GM19438 (cell line): ENCODE measurements around the gene CCSAP.
"Not testable (repeated sequence)": the region's sequence is repeated elsewhere in the genome, so short reads cannot be mapped to it uniquely, and the experiment has no call there.

Source experiments
- ATAC-seq: cut with Tn5 transposase; IDR thresholded peaks from one replicate; pipeline ENCODE4 v1.9.1; 2021; ENCODE audit warnings: low read depth; ENCODE audit not compliant: unreplicated experiment

The CCSAP gene, protein sequence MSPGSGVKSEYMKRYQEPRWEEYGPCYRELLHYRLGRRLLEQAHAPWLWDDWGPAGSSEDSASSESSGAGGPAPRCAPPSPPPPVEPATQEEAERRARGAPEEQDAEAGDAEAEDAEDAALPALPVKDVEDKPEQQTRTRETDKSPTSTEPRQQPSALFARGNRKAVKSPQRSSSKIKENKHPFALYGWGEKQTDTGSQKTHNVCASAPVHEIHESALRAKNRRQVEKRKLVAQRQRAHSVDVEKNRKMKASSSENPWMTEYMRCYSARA

DNA sequence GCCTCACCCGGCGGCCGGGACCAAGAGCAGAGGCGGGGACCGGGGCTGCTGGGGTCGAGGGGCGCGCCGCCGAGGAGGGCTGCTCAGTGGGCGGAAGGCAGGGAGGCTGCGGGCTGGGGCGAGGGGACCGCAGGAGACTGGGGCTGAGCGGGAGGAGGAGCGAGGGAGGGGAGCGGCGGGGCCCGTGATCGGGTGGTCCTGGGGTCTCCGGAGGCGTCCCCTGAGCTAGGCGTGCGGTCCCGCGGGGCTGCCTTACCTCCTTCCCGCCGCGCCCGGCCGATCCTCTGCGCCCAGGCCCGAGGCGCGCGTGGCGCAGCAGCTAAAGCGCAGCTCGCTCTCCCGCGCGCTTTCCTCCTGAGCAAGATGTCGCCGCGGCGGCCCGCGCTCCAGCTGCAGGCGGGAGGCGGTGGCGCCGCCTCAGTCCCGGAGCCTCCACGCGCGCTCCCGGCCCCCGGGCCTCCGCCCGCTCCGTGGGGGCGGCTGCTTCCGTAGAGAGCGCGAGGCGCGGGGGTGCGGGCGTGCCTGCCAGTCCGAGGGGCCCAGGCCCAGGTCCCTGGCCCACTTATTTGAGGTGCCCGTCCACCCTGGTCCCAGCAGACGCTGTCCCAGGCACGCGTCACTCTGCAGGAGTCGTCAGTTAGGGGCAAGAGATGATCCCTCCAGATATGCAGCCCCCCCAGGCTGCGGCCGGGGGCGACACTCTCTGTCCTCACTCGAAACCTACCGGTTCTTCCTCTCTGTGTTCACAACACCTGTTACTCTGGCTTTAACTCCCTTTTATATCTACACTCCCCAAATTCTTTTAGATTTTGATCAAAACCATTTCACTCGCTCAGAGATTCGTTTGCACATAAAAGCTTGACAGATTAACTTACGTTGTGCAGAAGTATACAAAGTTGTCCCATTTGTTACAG, at the start of gene CCSAP:
TSS of gene CCSAP (minus strand) at position 392 of the 914 bp plus-strand sequence. CDS start 582 bp downstream, outside the sequence.
- peak; percentile 37 for ATAC-seq

DNA sequence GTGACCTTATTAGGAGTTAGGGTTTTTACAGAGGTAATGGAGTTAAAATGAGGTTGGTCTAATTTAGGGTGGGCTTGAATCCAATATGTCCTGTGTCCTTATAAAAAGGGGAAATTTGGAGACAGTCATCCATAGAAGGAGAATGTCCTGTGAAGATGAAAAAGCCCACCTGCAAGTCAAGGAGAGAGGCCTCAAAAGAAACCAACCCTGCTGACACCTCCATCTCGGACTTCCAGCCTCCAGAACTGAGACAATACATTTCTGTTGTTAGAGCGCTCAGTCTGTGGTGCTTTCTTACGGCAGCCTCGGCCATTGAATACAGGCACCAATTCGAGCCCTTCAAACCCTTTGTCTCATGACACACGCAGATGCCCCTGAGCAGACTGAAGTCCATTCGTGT, 47.3 kb upstream of the CCSAP start:
- ATAC-seq = no peak

DNA sequence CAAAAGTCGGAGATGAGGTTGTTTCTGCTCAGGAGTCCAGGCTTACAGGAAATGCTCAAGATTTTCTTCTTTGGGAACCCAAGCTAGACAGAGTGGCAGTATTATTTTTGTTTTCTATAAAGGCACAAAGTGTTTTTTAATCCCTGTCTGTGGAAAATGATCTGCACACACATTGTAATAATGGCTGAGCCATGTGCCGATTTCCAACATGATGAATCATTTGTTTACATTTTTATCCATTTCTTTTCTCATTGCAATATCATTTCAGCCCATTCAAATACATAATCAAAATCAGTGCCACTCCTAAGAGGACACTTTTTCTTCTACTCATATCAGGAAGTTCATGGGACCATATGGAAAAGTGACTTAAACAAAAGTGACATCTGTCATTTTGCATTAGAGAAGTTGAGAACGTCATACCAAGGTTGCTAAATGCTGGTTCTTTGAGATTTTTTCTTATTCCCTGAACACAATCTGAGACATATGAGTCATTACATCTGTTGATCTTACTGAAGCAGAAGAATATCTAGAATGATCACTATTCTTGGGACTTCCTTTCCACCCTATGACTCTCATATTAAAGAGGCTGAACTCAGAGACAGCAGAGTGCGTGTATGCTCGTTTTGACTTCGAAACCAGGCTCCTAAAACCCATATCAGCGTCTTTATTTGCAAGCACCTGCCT, 46.2 kb upstream of the CCSAP start:
- ATAC-seq = no peak

DNA sequence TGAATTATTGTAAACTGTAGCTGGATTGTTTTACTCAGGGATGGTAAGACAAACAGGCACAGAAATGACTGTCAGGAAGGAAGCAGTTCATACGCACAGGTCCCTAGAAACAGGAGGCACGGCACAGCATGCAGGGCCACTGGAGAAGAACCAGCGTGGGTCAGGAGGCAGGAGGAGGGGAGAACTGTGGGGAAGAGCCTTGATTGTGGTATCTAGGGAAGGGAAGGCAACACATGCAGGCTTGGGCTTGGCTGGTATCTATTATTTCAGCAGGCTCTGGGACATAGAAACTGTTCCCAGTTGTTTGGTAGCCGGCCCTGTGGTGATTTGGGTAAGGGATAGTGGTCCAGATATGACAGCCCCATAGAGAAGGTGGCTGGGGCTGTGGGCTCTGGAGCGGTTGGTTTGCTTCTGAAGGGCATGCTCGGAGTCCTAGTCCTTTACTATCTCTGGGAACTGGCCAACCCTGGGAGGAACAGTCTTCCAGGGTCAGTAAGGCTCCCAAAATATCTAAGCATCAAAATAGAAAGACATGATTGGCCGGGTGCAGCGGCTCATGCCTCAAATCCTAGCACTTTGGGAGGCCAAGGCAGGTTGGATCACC, 43.1 kb upstream of the CCSAP start:
- ATAC-seq = no peak

DNA sequence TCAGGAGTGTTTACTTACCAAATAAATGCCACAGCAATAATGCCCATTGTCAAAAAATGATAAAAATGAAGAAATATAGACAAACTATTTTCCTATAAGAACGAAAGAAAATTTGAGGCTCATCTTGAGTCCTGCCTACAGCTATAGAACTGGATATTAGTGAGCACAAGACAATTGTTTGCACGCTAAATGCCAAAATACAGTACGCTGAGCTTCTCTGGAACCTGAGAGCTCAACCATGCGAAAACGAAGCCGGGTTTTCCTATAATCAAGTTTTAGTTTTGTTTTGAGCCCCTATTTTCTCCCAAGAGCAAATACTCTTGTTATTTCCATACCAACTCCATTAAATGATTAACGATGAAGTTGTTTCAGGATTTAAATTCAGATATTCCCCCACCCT, 42.0 kb upstream of the CCSAP start:
- no peak for ATAC-seq

DNA sequence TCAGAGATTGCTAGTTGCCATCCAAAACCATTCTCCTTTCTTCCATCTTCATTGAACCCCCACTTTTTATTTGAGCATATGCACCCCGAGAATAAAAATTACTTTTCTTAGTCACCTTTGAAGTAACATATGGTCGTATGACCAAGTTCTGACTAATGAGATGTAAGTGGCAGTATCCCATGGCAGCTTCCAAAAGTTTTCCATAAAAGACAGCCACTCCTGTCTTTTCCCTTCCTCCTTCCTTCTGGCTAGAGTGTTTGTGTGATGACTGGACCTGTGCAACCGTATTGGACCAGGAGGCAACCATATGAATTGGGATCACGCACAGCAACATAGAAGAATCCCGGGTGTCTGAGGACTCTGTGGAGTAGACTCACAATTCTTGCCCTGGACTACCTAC, 41.1 kb upstream of the CCSAP start:
- no peak for ATAC-seq

DNA sequence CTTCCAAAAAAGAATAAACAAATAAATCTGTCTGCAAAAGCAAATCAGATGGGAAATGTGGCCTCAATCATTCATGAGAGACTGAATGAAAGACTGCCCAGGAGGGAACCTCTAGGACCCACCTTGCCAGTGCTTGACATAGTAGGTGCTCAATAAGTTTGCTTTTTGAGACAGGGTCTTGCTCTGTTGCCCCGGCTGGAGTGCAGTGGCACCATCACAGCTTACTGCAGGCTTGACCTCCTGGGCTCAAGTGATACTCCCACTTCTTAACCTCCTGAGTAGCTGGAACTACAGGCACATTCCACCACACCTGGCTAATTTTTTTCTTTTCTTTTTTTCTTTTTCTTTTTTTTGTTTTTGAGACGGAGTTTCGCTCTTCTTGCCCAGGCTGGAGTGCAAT, 40.3 kb upstream of the CCSAP start:
- ATAC-seq = no peak

DNA sequence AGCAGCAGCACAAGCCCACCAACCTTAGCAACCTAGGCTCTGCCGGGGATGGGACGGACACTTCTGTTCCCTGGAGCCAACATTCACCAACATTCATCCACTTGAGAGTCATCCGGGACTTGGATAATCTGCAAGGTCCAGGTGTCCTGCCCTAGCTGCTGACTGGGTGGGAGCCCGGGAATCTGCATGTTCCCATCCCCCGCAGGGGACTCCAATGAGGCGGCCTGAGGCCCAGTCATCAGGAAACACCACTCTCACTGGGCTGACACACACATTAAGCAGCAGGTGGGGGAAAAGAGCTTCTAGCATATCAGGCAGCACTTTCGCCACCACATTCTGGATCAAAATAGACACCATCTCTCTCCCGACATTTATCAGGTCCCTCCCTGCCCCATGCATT, 38.4 kb upstream of the CCSAP start:
- ATAC-seq = no peak

DNA sequence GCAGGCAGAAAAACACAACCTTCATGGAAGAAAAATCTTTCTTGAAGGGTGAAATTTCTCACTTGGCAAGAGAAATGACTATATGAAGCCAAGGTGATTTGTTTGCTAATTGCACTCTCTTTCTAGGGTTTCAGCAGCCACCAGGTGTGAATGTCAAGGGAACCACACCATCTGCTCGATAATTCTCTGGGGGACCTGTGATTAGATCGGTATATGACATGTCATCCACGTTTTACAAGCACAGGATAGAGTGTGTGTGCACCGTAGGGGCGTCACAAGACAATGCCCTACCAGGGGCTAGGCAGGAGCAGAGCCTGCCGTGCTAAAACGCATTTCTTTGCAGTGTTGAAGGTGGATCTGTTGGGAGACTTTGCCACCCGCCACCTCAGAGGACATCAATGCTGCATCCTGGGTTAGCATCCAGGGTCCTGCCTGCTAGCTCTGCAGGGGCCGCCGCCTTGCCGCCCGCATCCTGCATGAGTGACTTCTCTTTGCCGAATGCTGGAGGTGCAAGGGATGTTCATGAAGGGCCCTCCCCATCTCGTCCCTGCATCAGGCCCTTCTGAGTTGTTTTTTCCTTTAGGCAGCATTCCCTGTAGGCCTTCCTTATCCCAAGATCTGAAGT, 37.8 kb upstream of the CCSAP start:
- ATAC-seq = no peak

DNA sequence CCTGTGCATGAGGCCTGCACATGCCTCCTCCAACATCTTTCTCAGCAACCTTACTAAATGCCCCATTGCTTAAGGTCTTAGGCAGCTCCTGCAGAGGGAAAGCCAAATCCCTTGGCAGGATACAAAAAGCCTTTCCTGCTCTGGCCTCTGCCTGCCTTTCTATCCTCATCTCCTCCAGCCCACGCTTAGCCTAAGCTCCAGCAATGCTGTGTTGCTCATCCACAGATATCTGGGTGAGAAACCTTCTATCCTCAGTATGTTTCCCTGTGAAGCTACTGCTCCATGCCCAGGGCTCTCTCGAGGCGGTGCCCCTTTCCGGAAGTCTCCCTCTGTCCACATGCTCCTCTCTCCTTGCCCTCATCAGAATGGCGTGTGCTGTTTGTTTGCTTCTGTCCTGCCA, 37.0 kb upstream of the CCSAP start:
- no peak for ATAC-seq

DNA sequence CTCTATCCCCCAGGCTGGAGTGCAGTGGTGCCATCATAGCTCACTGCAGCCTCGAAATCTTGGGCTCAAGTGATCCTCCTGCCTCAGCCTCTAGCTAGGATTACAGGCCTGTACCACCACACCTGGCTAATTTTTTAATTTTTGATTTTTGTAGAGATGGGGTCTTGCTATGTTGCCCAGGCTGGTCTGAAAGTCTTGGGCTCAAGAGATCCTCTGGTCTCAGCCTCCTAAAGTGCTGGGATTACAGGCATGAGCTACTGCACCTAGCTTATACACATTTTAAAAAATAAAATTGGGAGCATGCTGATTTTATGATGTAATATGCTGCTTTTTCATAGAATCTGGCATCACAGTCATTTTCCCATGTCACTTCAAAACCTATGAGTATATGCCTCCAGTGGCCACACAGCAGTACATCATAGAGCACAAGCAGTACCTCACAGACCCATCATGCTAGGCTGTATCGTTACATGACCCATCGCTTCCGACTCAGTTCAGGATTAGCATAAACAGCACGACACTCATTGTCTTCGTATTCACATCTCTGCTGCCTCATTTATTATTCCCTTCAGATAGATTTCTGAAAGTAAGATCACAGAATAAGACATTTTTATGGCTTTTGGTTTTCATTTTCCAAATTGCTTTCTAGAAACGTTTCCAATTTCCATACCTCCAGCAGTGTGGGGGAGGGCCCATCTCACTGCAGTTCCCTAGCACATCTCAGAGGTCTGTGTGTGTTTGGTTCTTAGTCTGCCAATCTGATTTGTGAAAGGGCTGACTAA, 35.9 kb upstream of the CCSAP start:
- ATAC-seq = no peak

DNA sequence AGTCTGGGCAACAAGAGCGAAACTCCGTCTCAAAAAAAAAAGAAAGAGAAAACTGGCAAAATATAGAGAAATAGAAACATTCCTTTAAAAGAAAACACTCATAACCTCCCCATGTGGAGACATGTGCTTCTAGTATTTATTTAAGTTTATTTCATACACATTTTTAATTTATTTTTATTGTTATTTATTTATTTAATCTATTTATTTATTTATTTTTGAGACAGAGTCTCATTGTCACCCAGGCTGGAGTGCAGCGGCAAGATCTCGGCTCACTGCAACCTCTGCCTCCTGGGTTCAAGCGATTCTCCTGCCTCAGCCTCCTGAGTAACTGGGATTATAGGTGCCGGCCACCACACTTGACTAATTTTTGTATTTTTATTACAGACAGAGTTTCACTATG, 35.2 kb upstream of the CCSAP start:
- not testable (repeated sequence) for ATAC-seq

DNA sequence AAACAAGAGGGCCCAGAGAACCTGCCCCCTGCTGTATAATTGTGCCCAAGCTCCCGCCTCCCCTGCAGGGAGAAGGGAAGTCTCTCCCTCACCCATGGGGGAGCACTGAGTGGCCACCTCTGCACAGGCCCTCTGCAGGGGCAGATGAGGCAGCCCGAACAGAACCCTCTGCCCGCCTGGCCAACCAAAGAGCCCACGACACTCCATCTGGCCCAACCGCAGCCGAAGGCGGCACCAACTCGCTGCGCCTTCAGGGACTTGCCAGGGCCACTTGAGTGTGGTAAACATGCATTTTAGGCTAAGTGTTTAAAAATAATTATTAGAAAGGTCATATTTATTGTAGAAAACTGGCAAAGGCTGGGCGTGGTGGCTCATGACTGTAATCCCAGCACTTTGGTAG, 34.6 kb upstream of the CCSAP start:
- no peak for ATAC-seq

DNA sequence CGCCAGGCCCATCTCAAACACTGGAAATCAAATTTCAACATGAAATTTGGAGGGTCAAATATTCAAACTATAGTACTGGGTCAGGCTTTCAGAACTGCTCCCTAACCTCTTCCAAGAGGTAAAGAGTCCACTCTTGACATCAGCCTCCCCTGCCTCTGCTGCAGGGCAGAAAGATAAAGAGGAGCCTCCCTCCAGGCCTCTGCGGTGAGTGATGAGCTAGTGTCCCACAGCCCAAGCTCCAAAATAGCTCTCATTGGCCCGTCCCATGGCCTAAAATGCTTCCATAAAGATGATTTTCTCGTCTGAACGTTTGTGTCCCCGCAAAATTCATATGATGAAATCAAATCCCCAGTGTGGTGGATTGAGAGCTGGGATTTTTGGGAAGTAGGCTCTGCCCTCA, 33.7 kb upstream of the CCSAP start:
- ATAC-seq = no peak

DNA sequence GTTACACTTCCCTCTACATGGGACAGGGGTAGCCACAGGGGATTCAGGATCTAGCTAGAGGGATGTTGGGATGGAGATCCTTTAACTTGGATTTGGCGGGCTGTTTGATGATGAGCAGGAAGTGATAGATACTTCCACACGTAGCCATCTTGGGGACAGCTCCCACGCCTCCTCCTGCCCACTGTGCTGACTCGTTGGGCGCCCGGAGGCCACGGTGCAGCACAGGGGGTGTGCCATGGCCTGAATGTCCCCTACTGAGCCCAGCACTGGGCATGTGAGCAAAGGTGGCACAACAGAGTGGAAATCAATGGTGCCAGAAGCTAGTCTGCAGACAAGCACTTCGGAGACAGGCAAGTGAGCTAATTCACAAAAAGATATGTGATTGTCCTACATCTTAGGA, 31.6 kb upstream of the CCSAP start:
- no peak for ATAC-seq

DNA sequence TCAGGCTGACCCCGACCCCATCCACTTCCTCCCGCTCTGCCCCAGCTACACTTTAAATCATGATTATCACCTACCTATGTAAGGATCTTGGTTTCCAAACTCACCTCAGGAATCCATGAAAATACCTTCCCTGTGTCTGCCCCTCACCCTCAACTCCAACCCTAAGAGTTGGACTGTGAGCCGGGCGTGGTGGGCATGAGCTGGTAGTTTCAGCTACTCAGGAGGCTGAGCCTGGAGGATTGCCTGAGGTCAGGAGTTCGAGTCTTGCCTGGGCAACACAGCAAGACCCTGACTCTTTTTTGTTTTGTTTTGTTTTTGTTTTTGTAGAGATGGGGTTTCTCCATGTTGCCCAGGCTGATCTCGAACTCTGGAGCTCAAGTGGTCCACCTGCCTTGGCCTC, 30.5 kb upstream of the CCSAP start:
- no peak for ATAC-seq

DNA sequence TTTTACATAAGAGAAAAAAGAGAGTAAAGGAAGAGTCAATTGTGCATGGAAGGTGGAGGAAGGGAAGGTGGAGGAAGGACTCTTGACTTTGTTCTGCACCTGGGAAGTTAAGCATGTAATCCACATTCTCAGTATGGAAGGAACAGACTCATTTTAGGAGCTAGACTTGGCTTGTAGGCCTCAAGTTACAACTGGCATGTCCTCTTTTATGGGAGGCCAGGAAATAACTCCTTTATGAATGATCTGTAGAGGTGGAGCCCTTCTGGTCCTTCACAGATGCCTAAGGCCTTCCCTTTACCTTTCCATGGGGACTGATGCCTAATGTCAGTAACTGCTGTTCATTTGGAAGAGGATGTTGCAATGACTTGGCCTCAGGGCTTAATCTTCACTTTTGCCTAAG, 29.4 kb upstream of the CCSAP start:
- no peak for ATAC-seq

DNA sequence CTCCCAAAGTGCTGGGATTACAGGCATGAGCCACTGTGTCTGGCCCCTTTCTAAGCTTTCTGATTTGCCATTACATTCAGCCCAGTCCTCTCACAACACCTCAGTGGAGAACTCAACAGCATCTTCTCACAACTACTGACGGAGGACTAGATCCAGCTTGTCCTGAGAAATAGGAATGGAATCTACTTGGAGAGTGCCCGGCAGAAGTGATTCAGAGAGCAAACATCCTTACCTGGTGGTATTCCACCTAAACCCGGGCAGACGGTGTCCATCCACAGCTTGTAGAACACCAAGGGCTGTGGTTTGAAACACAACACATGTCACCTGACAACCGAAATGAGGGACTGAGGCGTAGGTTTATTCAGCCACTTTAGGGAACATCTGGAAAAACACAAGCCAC, 28.8 kb upstream of the CCSAP start:
- no peak for ATAC-seq

DNA sequence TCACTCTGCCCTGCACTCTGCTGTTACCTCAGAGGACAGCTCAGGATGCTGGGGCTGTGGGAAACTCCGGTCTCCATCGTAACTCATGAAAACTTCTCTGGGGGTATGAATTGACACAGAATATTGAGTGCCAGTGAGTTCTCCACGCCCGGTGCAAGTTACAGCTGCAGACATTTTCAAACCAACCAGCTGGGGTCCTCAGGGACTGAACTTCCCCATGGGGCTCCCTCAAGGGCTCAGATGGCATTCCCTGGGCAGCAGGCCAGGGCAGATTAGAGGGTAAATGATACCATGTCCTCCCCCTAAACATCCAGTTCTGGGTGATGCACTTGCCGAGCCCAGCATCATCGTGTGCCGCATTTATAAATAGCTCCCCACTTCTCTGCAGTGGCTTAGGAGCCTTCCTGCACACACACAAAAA, 27.8 kb upstream of the CCSAP start:
- peak; percentile 35 for ATAC-seq

DNA sequence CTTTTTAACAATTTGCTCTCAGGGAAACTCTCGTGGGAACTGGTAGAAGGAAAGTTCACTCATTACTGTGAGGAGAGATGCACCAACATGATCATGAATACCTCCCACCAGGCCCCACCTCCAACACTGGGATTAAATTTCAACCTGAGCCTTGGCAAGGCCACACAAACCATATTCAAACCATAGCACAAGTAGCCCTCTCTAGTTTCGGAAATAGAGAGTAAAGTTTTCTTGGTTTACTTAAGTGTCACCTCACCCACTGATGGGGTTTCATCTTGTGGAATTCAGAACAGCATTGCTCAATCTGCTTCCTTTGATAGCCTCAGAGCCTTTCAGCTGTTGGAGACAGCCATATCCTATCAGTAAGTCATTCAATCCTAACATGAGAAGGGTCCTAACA, 25.5 kb upstream of the CCSAP start:
- ATAC-seq = peak; percentile 83
